HG03378 (cell line): ENCODE results near the gene GCFC2.
A peak's percentile ranks its signal among the peaks of the same experiment; 100 is the strongest.
"Not testable (repeated sequence)": the region's sequence is repeated elsewhere in the genome, so short reads cannot be mapped to it uniquely, and the experiment has no call there.

Experiments
- ATAC-seq: cut with Tn5 transposase; IDR thresholded peaks from one replicate; pipeline ENCODE4 v1.9.1; 2021; ENCODE audit warnings: mild to moderate bottlenecking, moderate library complexity; ENCODE audit not compliant: unreplicated experiment

Gene GCFC2

DNA sequence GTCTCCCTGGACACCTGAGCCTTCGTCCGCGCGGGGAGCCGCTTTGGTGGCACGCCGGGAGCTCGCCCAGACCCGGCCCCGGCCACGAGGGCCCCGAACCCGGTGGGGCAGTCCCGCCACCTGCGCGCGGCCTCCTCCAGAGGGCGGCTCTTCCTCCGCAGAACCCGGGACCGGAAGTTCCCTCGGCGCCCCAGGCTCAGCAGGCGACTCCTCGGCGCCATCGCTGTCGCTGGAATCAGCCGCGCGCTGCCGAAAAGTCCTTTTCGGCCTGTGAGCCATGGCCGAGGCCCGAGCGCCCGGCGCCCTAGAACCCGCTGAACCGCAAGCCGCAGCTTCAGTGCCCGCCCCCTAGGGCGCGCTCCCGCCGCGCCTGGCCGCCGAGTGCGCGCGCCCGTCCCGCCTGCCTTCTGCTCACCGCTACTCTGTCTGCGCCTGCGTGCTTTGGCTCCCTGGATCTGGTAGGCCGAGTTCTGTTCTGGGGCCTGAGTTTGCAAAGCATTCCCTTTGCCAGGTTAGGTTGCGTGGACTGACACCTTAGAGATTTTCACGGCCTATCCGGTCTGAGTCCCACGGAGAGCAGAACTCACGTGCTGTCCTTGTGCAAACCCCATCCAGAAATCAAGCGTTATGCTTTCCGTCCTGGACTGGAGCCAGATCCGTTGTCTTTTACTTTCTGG lies at the start of gene GCFC2:
Gene GCFC2, minus strand, starts transcription at position 339 of the 677 bp plus-strand sequence. Its CDS starts 60 bp downstream, at position 279.
- ATAC-seq: peak; percentile 85

DNA sequence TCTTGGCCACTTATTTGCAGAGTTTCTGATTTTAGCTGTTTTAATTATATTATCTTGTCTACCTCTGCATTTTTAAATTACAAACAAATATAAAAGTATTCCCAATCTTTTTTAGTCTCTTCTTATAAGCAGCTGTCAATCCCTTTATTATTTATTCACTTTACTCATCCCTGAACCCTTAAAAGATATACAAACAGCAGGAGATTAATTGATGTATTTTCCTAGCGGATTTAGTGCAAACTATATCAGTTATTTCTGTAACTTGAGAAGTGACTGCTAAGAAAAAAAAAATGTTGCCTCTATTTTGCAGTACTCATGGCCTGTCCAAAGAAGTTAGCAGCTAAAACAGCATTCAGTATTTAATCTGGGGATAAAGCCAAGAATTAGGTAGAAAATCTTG lies 42.1 kb upstream of the GCFC2 start:
- ATAC-seq: no peak

DNA sequence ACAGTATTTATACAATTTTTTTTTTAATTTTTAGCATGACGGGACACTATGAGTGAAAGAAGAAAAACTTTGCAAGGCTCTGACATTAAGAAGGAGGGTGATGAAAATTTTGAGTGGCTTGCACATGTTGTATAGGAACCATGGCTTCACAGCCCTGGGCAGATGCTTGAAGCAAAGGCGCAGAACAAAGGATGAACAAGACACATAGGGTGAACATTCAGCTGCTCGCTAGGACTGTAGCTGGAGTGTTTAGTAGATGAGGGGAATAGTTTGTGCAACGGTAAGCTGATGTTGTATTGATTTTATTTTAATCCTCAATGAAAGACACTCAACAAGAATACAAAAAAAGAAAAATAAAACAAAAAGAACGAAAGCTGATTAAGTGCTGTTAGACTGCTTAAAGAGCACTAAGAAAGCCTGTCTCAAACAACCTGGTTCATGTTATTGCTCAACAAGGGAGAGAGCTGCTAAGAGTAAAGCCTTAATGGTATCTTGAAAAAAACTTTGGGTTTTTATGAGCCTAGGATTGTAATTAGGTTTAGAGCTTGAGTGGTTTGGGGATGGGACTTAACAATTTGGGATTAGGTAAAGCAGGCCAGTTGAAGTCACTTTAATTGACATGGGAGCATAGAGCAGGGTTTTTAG lies 41.2 kb upstream of the GCFC2 start:
- ATAC-seq: no peak

DNA sequence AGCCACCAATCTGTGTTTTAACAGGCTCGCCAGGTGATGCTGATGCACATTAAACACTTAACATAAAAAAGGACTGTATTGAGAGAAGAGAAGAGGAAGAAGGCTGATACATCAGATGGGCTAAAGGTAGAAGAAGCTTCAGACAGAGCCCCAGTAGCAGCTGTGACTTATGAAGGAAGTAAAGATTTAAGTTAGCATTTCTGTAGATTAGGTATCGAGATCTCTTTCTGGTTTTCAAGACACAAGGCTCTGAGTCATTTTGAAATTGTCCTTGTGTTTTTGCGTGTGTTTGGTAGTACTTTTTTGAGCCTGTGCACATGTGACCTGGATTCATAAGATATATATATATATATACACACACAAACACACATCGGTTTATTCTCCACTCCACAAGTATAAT lies 40.6 kb upstream of the GCFC2 start:
- no peak for ATAC-seq

DNA sequence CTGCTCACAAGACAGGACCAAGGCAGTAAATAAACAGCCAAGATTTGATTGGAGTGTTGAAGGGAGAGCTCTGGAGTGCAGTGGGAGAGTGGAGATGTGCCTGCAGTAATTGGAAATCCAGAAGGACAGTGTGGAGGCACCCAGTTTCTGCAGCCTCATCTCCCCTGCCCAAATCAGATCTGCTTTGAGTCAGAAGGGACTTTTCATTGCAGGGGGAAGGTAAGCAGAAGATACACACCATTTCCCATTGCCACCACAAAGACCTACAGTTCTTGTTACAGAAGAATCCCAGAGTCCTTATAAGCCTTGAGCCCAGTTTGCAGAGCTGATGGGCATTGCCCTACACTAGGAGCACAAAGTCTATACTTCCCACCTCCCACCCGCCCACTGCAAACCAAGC lies 27.2 kb upstream of the GCFC2 start:
- no peak for ATAC-seq

DNA sequence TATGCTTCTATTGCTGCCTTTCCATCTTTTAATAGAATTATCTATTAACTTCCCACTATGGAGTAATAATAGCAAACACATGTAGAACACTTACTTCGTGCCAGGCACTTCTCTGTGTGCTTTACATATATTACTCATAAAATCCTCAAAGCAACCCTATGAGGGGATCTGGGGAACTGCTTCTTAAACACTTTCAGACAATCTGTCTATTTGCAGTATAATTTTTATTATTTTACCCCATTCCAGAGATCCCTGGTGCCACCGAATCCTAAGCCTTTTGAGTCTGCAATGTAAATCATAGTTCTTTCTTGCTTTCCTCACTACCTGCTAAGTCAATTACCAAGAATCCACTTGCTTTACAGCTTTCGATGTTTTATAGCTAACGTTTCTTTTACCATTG lies 25.6 kb upstream of the GCFC2 start:
- no peak for ATAC-seq

DNA sequence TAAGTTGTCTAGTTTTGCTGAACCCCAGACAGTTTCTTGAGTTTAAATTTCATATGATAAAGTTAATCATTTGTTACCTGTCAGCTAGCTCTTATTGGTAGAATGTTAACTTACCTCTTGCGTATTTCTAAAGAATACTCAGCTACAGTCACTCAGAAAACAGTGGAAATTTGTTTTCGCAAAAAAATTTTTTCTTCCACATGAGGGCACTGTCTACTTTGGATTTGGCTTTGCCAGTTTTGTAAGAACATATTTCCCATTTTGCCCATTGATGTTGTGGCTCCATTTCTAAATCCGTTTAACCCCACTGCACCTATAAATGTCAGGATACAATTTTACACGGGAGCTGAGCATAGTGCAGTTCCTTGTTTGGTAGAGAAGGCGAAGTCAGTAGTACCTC lies 19.1 kb upstream of the GCFC2 start:
- no peak for ATAC-seq

DNA sequence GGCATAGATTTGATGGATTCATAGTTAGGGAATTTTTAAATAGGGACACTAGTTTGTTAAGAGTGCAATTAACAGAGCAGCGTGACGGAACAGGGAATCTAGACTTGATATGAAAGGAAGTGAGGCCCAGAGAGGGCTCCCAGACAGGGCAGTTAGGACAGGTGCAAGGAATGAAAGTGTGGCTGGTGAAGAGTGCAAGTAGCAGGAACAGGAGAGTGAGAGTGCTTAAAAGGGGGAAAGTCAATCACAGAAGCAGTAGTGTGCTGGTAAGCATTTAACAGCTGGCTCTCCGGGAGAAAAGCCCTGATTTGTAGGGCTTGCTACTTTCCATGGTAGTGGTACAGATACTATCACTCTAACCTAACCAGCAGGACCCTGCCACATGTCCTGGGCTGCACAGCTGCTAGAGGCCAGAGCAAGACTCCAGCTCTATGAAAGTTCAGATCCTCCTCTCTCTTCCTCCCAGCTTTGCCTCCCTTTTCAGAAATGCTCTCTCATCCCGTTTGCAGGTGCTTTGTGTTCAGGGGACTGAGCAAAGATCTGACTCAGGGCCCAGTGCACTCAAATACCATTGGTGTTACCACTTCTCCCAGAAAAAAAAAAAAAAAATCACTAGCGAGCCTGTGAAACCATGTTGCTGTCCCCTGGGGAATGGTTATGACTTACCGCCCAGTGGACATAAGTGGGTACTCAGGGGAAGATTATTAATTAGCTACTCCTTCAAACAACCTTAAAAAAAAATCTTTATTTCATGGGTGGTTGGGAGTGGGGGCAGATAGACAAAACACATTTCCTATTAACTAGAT lies 18.1 kb upstream of the GCFC2 start:
- ATAC-seq: no peak

DNA sequence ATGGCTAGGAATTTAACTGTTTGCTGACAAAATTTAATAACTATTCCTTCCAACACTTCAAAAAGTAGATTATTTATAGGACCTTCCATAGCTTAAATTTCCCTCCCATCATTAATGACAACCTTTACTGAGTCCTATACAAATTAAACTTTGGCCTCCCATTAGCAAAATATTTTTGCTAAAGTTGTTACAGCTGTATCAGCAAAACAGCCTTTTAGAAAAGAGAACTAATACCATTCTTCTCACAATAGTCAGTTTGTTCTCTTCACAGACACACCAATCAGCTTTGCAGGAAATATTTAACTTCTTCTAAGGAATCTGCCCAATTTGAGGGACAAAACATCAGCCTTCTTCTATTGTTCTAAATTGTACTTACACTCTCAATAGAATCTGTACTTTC lies 12.0 kb upstream of the GCFC2 start:
- no peak for ATAC-seq

DNA sequence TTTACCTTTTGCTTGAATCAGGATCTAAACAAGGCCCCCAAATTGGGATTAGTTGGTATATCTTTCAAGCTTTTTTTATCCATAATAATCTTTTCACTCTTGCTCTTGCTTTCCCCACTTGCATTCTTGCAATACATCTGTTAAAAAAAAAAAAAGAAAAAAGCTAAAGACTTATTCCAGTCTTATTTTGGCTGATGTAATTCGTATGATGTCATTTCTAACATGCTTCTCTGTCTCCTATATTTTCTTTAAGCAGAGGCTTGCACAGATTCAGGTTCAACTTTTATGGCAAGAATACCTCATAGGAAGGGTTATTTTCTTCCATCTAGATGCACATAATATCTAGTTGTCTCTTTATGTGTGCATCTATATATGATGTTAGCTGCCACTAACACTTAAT lies 9.8 kb upstream of the GCFC2 start:
- no peak for ATAC-seq

DNA sequence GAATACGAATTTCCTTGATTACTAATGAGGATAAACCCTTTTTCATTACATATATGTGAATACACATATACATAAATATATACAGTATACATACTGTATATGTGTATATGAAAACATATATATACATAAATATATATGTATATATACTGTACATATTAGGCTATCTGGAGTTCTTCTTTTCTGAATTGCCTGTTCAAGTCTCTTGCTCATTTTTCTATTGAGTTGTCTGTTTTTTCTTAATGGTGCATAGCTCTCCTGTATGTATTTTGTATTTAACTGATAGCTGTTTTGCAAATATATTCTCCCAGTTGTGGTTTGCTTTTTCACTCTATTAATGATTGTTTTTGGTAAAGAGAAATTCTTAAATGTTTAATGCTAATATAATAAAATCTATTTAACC lies 8.9 kb upstream of the GCFC2 start:
- ATAC-seq: no peak

DNA sequence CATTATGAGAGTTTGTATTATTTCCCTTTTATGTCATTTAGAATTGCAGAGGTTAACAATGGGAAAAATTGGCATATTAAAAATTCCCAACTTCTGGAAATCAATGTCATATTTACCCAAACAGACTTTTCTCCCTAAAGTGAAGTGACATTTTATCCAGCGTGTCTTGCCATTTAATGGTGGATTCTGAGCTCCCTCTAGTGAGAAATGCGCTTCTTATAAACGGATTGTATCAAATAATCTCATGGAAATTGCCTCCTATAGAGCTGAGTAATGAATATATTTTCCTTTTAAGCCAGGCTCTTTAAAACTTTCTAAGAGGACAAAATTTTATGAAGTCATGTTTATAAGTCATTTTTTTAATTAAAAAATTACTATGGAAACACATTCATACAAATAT lies 5.7 kb upstream of the GCFC2 start:
- ATAC-seq: no peak

DNA sequence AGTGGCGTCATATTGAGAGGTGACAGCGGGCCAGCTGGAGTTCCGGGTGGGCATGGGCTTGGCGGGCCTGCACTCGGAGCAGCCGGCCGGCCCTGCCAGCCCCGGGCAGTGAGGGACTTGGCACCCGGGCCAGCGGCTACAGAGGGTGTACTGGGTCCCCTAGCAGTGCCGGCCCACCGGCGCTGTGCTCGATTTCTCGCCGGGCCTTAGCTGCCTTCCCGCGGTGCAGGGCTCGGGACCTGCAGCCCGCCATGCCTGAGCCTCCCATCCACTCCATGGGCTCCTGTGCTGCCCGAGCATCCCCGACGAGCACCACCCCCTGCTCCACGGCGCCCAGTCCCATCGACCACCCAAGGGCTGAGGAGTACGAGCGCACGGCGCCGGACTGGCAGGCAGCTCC lies 875 bp upstream of the GCFC2 start:
- not testable (repeated sequence) for ATAC-seq

DNA sequence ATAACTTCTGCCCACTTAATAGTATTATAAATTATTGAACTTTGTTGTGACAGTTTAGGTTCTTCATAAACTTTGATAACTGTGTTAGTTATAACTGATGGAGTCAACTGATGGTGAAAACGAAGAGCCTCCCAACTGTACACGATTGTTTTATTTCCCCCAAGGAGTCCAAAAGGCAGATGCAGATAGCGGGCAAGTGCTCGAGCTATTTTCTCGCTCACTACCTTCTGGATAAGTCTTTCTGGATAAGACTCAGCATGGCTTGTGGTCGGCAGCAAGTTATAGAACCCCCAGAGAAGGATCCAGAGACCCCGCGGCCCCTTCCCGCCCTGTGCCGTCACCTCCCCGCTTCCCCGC lies 517 bp downstream of the GCFC2 start:
- peak; percentile 32 for ATAC-seq

DNA sequence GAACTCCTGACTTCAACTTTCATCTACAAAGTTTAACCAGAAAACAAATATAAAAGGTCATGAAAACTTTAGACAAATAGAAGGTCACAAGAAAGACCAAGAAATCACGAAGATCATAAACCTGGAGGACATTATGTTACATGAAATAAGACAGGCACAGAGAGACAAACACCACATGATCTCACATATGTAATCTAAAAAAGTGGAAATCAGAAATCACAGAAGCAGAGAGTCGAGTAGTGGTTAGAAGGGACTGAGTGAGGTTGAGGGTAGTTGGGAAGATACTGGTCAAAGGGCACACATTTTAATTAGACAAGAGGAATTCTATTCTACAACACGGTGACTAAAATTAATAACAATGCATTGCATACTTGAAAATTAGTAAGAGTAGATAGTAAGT lies 1.4 kb downstream of the GCFC2 start:
- peak; percentile 17 for ATAC-seq

DNA sequence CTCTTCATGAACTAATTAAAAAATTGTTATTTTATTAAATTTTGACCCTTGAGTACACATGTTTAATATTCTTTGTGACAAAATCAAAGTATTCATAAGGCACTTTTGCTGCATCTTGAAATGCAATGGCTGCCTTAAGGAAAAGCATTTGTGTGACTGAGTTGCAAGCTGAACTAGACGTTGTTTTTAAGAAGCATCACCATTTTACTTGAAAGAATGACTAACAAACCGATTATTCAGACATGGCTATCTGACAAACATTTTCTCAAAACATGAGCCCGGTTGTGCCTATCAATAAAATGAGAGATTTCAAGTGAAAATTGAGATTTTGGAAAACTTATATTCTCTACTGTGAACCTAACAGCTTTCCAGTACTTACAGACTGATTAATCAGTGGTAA lies 2.8 kb downstream of the GCFC2 start:
- no peak for ATAC-seq

DNA sequence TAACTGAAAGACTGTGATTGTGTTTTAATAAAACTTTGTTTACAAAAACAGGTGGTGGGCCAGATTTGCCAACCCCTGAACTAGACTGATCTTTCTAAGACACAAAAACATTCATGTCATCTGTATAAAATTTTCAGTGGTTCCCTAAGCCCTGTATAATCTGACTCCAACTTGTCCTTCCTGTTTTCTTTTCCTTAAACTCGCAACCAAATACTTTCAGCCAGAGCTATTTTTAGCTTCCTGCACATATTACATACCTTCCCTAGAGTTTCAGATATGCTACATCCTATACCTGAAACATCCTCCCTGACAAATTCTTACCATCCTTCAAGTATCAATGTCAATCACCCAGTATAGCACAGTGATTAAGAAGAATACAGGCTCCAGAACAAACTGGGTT lies 4.8 kb downstream of the GCFC2 start:
- ATAC-seq: no peak

DNA sequence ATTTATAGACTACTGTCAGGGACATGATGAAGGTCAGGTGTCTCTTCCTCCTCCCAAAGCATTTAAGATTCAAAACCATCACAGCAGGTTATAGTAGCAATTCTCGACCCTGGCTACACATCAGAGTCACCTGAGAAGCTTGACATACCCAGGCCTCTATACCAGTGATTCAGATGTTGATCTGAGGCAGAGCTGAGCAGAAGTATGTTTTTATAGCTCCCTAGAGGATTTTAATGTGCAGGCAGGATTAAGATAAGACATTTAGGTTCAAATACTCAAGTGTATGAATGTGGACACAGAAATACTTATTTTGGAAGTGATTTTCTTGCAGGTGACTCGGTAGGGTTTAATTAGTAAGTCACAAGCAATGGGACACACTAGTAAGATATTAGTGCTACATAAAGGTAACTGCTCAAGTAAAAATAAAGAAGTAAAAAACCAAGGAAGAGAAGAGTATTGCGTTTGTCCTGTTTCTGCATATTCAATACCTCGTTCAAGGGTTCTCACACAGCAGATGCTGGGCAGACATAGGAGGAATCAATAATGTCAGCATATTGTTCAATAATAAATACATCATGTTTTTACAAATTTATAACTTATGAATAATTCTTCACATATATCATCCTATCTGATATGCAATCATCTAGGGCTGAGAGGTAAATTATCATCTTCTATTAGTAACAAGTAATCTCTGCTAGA lies 7.0 kb downstream of the GCFC2 start:
- ATAC-seq: no peak

DNA sequence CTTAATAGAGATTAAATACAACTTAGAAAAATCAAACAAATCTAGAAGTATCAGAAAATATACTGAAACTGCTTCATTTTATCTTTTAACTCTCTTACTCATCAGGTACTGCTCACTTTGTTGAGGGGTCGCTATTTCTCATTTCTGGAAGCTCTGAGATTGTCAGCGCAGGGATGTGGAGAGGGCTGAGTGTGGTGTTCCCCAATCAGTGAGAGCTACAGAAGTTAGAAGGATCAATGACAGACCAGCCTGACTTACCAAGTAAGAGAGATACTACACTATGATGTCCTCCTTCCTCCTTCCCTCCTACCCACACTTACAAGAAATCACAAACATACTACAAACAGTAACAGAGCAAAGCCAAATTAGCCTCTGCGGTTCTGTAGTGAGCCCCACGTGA lies 8.1 kb downstream of the GCFC2 start:
- no peak for ATAC-seq

DNA sequence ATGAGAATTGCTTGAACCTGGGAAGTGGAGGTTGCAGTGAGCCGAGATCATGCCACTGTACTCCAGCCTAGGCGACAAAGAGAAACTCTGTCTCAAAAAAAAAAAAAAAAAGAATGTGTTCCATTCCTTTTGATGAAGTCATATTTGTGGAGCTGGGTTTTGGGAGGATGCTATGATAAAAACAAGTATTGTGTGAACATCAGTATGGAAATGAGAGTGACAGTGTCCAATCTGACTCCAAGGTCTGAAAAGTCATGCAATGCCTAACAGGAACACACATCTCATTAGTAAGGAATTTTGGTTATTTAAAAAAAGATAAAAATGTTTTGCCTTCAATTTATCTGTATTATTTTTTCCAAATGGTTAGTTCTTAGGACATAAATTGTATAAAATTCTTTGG lies 11.8 kb downstream of the GCFC2 start:
- no peak for ATAC-seq

DNA sequence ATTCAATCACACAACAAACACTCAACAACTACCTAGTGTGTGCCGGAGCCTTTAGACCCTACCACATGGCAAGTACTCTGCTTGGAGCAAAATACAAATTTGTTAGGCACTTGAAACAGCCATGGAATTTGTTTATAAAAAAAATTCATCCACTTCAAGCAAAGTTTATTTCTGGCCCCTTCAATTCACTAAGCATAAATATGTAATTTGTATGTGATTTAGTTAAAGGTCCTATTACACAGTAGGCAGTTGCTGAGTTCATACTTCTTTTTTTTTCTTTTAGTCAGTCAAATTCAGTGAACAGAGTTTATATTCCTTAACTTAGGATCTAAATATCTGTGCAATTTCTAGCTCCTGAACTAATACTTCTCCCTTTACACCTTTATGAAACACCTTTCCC lies 22.5 kb downstream of the GCFC2 start:
- ATAC-seq: no peak

DNA sequence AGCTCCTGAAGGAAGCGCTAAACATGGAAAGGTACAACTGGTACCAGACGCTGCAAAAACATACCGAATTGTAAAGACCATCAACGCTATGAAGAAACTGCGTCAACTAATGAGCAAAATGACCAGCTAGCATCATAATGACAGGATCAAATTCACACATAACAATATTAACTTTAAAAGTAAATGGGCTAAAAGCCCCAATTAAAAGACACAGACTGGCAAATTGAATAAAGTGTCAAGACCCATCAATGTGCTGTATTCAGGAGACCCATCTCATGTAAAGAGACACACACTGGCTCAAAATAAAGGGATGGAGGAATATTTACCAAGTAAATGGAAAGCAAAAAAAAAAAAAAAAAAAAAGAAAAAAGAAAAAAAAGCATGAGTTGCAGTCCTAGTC lies 27.3 kb downstream of the GCFC2 start:
- ATAC-seq: not testable (repeated sequence)
